DOHH2 (cell line): Measurements from ENCODE around the gene THSD7A.

Experiments
- H3F3A ChIP-seq: fragments of 200-600 bp; sonication (generic), shearing (Covaris generic); 2 replicates; pipeline ENCODE4 v1.6.0; 2016; ENCODE audit warnings: antibody characterized with exemption, mild to moderate bottlenecking; ENCODE audit not compliant: control insufficient read depth, insufficient read depth
- H3K27ac ChIP-seq: fragments of 200-600 bp; sonication (generic); 2 replicates; pipeline ENCODE4 v1.5.1; 2014; ENCODE audit warnings: low read depth, mild to moderate bottlenecking, low read length, moderate library complexity
- H3K27me3 ChIP-seq: fragments of 200-600 bp; sonication (generic); 2 replicates; pipeline ENCODE4 v1.6.1; 2014; ENCODE audit warnings: mild to moderate bottlenecking, low read length, mixed read lengths; ENCODE audit not compliant: control insufficient read depth
- H3K36me3 ChIP-seq: fragments of 200-600 bp; sonication (generic); 2 replicates; pipeline ENCODE4 v1.6.1; 2014; ENCODE audit warnings: mild to moderate bottlenecking, low read length, moderate library complexity, mixed read lengths; ENCODE audit not compliant: control insufficient read depth
- H3K4me1 ChIP-seq: fragments of 200-600 bp; sonication (generic); 2 replicates; pipeline ENCODE4 v1.6.1; 2014; ENCODE audit warnings: mild to moderate bottlenecking, low read length, mixed read lengths; ENCODE audit not compliant: control insufficient read depth
- H3K4me2 ChIP-seq: fragments of 200-600 bp; sonication (generic); 2 replicates; pipeline ENCODE4 v1.6.0; 2014; ENCODE audit warnings: mild to moderate bottlenecking, low read length, moderate library complexity
- H3K4me3 ChIP-seq: fragments of 200-600 bp; sonication (generic); 2 replicates; pipeline ENCODE4 v1.5.1; 2014; ENCODE audit warnings: mild to moderate bottlenecking, low read length, mixed read lengths
- H3K79me2 ChIP-seq: fragments of 200-600 bp; sonication (generic); 2 replicates; pipeline ENCODE4 v1.6.1; 2014; ENCODE audit warnings: mild to moderate bottlenecking, low read length, mixed read lengths; ENCODE audit not compliant: control insufficient read depth
- H3K9me2 ChIP-seq: fragments of 200-600 bp; sonication (generic); replicated peaks from 2 replicates; pipeline ENCODE4 v1.6.1; 2014; ENCODE audit warnings: mild to moderate bottlenecking, low read length, mixed read lengths; ENCODE audit not compliant: control insufficient read depth
- H3K9me3 ChIP-seq: fragments of 200-600 bp; sonication (generic); 2 replicates; pipeline ENCODE4 v1.6.1; 2014; ENCODE audit warnings: antibody characterized with exemption, low read length, mixed read lengths; ENCODE audit not compliant: control insufficient read depth, insufficient read depth
- H4K20me1 ChIP-seq: fragments of 200-600 bp; sonication (generic); 2 replicates; pipeline ENCODE4 v1.6.0; 2014; ENCODE audit warnings: low read depth, mild to moderate bottlenecking, antibody characterized with exemption, low read length, moderate library complexity; ENCODE audit not compliant: control insufficient read depth, insufficient read depth
- EZH2phosphoT487 ChIP-seq: fragments of 200-600 bp; sonication (generic); IDR thresholded peaks from 2 replicates; pipeline ENCODE4 v1.6.1; 2017; ENCODE audit warnings: borderline replicate concordance, mild to moderate bottlenecking, antibody characterized with exemption, low read length, moderate library complexity, mixed read lengths
- TF ChIP-seq, protein P1 (sequence below): fragments of 200-600 bp; sonication (generic); IDR thresholded peaks from one replicate; pipeline ENCODE4 v1.5.1; 2014; ENCODE audit warnings: antibody characterized with exemption, mild to moderate bottlenecking, low read depth, low read length; ENCODE audit not compliant: poor library complexity, severe bottlenecking

THSD7A gene

DNA sequence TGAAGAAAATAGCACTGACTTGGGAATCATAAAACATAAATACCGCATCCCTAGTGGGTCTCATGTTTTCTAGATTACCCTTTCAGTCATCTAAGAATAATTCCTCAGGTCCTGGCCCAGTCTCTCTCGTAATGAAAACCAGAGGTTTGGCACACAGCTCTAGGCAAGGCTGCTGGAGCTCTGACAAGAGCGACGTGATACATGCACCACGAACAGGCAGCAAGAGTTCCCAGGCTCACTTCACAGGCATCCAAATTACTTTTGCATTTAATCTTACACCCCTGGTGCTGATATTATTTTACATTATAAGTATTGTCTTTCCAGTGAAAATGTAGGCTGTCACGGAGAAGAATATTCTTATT lies 105.2 kb downstream of the THSD7A start:
- H3K27me3 ChIP-seq, result no peaks in the 10 kb centered on the region
- no peaks in the 10 kb centered on the region for H3K9me2 ChIP-seq
- no peak overlapping the region for H3K4me2 ChIP-seq
- H3K4me1 ChIP-seq, result no peaks in the 10 kb centered on the region
- H3F3A ChIP-seq, result no peaks in the 10 kb centered on the region
- no peaks in the 10 kb centered on the region for H3K79me2 ChIP-seq
- TF ChIP-seq, protein P1, sequence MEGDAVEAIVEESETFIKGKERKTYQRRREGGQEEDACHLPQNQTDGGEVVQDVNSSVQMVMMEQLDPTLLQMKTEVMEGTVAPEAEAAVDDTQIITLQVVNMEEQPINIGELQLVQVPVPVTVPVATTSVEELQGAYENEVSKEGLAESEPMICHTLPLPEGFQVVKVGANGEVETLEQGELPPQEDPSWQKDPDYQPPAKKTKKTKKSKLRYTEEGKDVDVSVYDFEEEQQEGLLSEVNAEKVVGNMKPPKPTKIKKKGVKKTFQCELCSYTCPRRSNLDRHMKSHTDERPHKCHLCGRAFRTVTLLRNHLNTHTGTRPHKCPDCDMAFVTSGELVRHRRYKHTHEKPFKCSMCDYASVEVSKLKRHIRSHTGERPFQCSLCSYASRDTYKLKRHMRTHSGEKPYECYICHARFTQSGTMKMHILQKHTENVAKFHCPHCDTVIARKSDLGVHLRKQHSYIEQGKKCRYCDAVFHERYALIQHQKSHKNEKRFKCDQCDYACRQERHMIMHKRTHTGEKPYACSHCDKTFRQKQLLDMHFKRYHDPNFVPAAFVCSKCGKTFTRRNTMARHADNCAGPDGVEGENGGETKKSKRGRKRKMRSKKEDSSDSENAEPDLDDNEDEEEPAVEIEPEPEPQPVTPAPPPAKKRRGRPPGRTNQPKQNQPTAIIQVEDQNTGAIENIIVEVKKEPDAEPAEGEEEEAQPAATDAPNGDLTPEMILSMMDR, result no peak
- no peak for TF ChIP-seq EZH2phosphoT487
- H3K36me3 ChIP-seq, result no peaks in the 10 kb centered on the region
- no peaks in the 10 kb centered on the region for H3K9me3 ChIP-seq
- no peaks in the 10 kb centered on the region for H4K20me1 ChIP-seq
- no peak overlapping the region for H3K4me3 ChIP-seq
- no peak overlapping the region for H3K27ac ChIP-seq

DNA sequence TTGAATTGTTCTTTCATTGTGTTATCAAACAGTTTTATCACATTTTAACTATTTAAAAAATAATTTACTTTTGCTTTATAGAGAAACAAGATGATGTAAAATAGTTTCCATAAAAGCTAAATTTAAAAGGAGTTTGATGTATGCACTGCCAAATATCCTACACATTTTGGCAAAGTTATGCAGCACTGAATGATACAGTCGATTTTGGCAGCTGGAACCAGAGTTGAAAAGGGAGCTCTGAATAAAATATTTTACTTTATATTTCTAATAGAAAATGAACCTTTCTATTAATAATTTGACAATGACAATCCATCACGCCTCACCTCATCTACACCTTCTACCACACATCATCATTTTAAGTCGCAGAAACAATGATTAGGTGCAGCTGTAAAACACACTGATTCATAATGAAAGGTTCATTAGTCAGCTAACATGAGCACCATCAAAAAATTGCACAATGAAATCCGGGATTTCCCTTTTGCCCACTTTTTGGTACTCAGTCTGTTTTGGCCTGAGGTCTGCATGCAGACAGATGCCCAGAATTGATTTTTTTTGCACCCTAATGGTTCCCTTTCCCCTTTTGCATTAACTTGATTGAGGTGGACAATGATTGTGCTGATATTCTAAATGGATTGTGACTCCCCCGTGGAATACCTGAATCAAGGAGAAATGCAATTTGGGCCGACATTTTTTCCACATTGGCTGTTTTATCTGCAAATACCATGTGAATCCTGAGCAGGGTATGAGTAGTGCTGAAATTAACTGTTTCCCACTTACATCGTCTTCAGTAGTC lies 105.8 kb downstream of the THSD7A start:
- Histone ChIP-seq H3K4me1 (no peaks in the 10 kb centered on the region), H3K27me3 (no peaks in the 10 kb centered on the region), H3K4me3 (no peak overlapping the region), H3K36me3 (no peaks in the 10 kb centered on the region), H3K4me2 (no peak overlapping the region), H3K79me2 (no peaks in the 10 kb centered on the region), H4K20me1 (no peaks in the 10 kb centered on the region), H3K9me2 (no peaks in the 10 kb centered on the region), H3K9me3 (no peaks in the 10 kb centered on the region), H3K27ac (no peak overlapping the region), H3F3A (no peaks in the 10 kb centered on the region)
- TF ChIP-seq, protein P1, result no peak
- no peak for TF ChIP-seq EZH2phosphoT487

DNA sequence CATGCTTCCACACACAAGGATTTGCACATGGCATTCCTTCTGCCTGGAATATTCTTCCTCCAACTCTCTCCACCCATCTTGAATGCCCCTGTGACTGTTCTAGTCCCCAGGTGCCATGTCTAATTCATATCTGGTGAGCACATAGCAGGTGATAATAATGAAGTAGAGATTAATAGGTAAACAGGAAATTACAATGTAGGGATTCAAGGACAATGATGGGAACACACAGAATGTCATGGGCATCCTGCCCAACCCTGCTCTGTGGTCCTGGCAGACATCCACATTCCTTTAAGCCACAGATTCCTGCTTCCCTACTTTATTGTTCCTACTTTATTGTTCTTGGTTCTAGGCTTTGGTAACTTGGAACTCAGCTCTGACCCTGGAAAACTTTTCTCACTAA lies 115.8 kb downstream of the THSD7A start:
- no peaks in the 10 kb centered on the region for H3K79me2 ChIP-seq
- no peaks in the 10 kb centered on the region for H3F3A ChIP-seq
- H3K27ac ChIP-seq, result no peak overlapping the region
- no peak overlapping the region for H3K4me3 ChIP-seq
- TF ChIP-seq, protein P1, result no peak
- no peak for TF ChIP-seq EZH2phosphoT487
- no peak overlapping the region for H3K4me2 ChIP-seq
- no peaks in the 10 kb centered on the region for H3K4me1 ChIP-seq
- H4K20me1 ChIP-seq, result no peaks in the 10 kb centered on the region
- no peaks in the 10 kb centered on the region for H3K9me3 ChIP-seq
- no peaks in the 10 kb centered on the region for H3K27me3 ChIP-seq
- H3K36me3 ChIP-seq, result no peaks in the 10 kb centered on the region
- H3K9me2 ChIP-seq, result no peaks in the 10 kb centered on the region
